GM19238 (cell line): ENCODE measurements around the gene RRP12.
A peak's percentile ranks its signal among the peaks of the same experiment; 100 is the strongest.
"Not testable (repeated sequence)": the region's sequence is repeated elsewhere in the genome, so short reads cannot be mapped to it uniquely, and the experiment has no call there.

ENCODE experiments used
- DNase-seq: peaks from one replicate; pipeline ENCODE4 v3.0.0; 2011; ENCODE audit warnings: low spot score; ENCODE audit not compliant: insufficient read length

The RRP12 gene

GRCh38 chr10:97407211-97407951, 6.2 kb upstream of the RRP12 start:
- peak; percentile 60 for DNase-seq

GRCh38 chr10:97406483-97406882, 5.3 kb upstream of the RRP12 start:
- not testable (repeated sequence) for DNase-seq

GRCh38 chr10:97406064-97406463, 4.9 kb upstream of the RRP12 start:
- no peak for DNase-seq

DNA sequence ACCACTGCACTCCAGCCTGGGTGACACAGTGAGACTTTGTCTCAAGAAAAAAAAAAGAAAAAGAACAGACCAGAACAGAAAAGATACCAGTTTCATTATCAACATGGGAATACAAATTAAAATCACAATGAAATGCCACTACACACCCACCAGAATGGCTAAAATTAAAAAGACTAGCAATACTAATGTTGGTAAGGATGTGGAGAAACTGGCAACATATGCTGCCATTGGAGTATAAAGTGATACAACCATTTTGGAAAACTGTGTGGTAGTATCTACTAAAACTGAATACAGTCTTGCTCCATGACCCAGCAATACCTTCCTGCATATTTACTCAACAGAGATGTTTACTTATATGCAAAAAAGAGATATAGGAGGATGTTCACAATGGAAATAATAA, 2.9 kb upstream of the RRP12 start:
- DNase-seq: no peak

- no peak for DNase-seq
Measured at GRCh38 chr10:97401455-97401919, 347 bp upstream of the RRP12 start.

GRCh38 chr10:97399843-97400545, 1.1 kb downstream of the RRP12 start:
- no peak for DNase-seq

GRCh38 chr10:97396056-97396455, 5.1 kb downstream of the RRP12 start:
- no peak for DNase-seq

GRCh38 chr10:97393034-97393573, 8.0 kb downstream of the RRP12 start:
- DNase-seq: no peak

- no peak for DNase-seq
Measured at GRCh38 chr10:97390091-97390490, 11.0 kb downstream of the RRP12 start.

- no peak for DNase-seq
Measured at GRCh38 chr10:97388152-97388551, 13.0 kb downstream of the RRP12 start.

DNA sequence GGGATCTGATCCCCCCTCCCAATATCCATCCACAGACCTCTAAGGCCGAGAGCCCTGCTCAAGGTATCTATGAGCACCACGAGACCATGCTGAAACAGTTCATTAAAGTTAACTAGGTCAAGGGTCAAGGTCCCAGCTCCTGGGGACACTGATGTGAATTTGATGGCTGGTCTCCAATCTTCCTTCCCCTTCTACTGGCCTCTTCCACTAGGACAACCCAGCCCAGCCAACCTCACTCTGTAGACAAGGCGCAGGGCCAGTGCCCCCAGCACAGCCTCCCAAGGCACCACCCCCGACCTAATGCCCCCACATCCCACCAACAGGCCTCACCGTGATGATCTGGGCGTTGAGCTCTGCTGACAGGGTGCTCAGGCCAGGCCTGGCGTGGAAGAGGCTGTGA, 15.6 kb downstream of the RRP12 start:
- no peak for DNase-seq

DNA sequence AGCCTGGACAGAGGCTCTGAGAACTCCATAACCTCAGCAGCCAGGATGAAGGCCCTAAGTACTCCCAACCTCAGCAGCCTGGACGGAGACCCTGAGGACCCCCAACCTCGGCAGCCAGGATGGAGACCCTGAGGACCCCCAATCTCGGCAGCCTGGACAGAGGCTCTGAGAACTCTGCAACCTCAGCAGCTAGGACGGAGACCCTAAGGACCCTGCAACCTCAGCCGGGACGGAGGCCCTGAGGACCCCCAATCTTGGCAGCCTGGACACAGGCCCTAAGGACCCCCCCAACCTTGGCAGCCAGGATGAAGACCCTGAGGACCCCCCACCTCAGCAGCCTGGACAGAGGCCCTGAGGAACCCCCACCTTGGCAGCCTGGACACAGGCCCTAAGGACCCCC, 16.5 kb downstream of the RRP12 start:
- no peak for DNase-seq

- no peak for DNase-seq
Measured at GRCh38 chr10:97384156-97384555, 17.0 kb downstream of the RRP12 start.

- no peak for DNase-seq
Measured at GRCh38 chr10:97383159-97383558, 18.0 kb downstream of the RRP12 start.

DNA sequence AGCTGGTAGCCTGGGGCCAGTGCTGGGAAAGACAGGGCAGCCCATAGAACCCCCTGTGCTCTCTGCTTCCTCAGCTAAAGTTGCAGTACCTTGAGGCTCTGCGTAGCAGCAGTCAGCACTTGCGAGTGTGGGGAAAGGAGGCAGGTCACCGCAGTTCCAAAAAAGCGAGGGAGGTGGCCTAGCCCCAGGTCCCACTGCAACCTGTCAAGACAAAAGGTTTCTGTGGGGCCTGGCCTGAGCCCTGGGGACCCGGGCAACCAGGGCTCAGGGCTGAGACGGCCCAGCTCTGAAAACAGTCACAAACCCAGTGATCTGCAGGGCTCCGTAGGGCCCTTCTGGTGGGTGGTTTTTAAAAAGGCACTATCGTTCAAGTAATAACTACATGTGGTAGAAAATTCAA, 19.5 kb downstream of the RRP12 start:
- DNase-seq: no peak

GRCh38 chr10:97380516-97380915, 20.6 kb downstream of the RRP12 start:
- no peak for DNase-seq

- DNase-seq: no peak
Measured at GRCh38 chr10:97378933-97379921, 21.9 kb downstream of the RRP12 start.

- no peak for DNase-seq
Measured at GRCh38 chr10:97376413-97376812, 24.7 kb downstream of the RRP12 start.

DNA sequence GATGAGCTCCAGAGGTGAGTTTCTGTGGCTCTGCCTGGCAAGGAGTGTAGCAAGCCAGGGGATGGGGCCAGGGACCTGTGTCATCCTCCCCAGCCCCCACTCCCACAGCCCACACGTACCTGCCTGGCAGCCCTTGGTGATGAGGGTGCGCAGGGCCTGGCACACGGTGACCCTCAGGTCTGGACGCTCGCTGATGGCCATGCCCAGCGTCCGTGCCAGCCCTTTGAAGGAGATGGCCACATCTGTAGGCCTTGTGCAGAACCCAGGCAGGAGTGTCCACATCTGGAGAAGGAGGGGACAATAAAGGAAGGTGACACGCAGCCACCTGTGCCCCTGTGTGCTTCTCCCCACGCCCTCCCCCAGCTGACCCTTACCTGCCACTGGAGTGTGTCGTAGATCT, 27.7 kb downstream of the RRP12 start:
- DNase-seq: no peak

DNA sequence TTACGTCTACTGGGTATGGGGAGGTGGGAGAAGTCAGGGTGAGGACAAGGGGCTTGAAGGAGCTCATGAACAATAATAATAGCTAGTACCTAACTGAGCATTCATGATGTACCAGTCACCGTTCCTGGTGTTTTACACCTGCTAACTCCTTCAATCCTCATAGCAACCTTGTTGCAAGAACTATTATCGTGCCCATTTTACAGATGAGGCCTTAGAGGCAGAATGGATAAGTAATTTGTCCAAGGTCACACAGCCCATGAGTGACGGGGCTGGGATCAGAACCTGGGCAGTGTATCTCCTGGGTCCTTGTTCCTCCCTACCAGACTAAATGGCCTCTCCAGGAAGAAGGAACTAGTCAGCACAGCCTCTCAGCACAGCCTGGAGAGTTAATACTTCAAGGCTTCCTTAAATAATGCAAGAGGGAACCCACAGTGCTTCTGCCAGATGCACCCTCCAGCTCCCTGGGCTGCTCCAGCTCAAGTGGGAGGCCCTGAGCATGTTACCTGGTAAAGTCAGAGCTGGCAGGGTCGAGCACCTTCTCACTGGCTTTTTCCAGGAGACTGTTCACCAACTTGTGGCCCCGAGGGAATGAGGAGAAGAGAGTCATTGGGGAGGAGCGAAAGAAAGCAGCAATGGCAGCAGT, 28.8 kb downstream of the RRP12 start:
- no peak for DNase-seq

DNA sequence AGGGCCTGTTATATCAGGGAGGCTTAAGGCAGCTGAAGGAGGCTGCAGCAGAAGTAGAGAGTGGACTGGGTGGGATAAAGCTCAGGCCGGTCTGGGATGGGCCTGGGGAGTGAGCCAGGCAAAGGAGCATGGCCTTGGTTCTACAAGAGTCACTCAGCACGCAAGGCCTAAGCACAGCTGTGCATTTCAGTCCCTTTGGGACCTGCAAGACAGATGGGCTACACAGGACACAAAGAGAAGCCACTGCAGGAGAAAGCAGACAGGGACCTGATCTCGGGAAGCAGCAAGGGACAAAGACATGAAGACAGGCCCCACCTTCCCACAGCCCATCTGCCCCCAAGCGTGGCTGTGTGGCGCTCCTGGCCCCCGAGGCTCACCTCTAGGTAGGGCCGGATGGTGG, 29.4 kb downstream of the RRP12 start:
- DNase-seq: no peak
